Stimulated activated CD4-positive, alpha-beta T cell treated with anti-CD3 and anti-CD28 coated beads, Interleukin-12 subunit alpha, Interleukin-12 subunit beta, amount 100 ng/mL, for 24 hours (primary cell): ENCODE measurements around the gene ZFAND6.

Experiments used
- DNase-seq, 2 experiments: peaks; one replicate each; pipeline ENCODE4 v3.0.0-alpha.2; 2020; ENCODE audit warnings: low read depth in 2 of 2

The ZFAND6 gene

GRCh38 chr15:80049046-80049445, 10.4 kb upstream of the ZFAND6 start:
- DNase-seq: no peak

DNA sequence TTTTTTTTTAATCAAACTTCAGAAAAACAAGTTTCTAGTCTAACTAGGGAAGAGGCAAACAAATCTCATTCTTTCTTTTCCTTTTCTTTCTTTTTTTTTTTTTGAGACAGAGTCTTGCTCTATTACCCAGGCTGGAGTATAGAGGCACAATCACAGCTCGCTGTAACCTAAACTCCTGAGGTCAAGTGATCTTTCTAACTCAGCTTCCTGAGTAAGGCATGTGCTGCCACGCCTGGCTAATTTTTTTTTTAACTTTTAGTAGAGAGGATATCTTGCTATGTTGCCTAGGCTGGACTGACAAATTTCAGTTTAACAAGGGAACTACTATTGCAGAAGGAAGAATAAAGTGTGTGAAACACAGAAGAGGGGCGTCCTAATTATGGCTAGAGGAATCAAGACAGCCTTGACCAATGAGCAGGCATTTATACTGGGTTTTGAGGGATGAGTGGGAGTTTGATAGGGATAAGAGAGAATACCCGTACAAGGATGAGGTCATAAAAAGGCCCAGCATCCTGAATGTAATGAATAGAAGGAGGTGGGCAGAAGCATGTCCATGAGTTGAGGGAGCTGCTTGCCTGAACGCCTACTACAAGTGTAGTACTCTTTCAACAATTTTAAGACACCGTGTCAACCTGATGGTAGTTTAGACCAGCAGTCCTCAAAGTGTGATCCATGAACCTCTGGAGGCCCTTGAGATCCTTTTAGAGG, 6.7 kb upstream of the ZFAND6 start:
- no peak for DNase-seq

GRCh38 chr15:80055933-80056332, 3.5 kb upstream of the ZFAND6 start:
- DNase-seq: no peak

DNA sequence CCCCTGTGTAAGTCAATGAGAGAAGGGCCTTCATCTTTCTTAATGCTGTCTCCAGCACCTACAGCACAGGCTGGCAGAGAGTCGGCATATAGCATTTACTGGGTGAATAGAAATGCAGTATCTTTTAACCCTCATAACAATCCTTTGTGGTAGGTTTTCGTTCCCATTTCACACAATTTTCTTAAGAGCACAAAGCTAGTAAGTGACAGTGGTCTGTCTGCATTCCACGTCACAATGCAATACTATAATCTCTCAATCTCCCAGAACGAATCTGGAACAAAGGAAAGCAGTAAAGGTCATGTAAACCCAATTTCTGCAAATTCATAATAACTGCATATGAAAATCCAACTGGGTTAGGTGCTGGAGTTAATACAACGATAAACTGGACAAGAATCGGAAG, 1.4 kb upstream of the ZFAND6 start:
- no peak for DNase-seq

DNA sequence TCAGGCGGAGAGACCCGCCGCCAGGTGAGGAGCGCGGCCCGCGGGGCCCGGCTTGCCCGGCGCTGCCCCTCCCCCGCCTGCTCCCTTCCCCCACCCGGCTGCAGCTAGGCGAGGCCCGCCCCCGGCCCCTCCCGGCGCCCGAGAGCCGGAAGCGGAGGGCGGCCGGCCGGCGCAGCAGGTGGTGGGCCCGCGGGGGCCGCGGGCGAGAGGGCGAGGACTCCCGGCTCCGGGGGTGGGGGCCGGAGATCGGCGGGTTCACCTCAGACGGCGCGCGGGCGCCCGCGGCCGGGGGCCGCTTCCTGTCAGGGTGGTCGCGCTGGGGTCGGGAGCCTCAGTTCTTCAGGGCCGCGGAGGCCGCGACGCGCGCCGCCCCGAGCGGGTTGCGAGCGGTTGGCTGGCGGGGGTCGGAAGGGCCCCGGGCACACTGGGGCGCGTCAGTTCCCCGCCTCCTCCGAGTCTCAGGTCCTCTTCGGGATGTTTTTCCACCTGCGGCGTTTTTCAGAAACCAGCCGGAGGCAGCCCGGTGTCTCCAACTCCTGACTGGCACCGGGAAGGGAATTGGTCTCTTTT, 395 bp downstream of the ZFAND6 start:
- no peak for DNase-seq

- peak in 1 of 2 experiments; percentile 24 for DNase-seq
Measured at GRCh38 chr15:80060356-80061006, 1.0 kb downstream of the ZFAND6 start.

- DNase-seq: no peak
Measured at GRCh38 chr15:80061582-80061981, 2.1 kb downstream of the ZFAND6 start.

DNA sequence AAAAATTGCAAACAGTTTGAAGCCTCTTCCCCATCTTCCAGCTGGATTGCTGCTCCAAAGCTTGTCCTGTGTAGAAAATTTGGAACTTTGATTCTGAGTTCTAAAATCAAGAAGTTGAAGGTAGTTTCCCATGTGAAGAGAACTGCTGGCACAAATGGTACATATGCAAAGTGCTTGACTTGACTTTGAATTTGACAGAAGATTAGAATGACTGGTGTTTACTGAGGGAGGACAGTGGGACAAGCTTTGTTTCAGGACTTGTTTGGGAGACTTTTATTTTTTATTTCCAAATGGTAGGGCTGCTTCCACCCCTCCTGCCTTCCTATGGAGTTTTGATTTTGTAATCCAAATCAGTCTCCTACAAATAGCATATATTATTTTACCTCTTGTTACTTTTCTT, 7.4 kb downstream of the ZFAND6 start:
- no peak for DNase-seq

DNA sequence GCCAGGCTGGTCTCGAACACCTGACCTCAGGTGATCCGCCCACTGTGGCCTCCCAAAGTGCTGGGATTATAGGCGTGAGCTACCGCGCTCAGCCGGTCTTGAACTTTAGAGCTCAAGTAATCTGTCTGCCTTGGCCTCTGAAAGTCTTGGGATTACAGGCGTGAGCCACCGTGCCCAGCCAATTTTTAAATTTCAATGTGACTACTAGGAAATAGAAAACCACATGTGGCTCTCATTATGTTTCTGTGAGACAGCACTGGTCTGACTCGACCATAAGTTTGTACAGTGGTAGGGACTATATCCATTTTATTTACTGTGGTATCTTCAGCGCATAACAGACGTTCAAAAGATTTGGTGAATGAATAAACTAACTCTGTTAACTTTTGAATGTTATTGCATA, 9.1 kb downstream of the ZFAND6 start:
- no peak for DNase-seq

DNA sequence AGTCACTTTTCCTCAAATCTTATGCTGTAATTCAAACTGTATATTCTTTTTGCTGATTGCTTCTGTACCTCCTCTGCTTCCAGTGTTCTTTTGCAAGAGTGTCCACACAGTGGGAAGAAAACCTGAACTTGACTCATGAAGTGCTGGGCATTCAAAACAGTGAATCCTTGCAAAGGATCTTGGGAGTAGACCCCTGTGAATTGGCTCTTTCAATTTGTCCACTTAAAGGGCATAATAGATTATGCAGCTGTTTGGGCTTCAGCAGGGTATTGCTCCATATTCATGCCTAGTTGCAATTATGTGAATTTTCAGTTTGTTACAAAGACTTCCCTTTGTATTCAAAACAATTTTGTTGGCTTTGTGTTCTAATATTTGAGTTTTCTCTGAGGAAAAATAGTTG, 11.4 kb downstream of the ZFAND6 start:
- DNase-seq: no peak

GRCh38 chr15:80071652-80072051, 12.2 kb downstream of the ZFAND6 start:
- DNase-seq: no peak

DNA sequence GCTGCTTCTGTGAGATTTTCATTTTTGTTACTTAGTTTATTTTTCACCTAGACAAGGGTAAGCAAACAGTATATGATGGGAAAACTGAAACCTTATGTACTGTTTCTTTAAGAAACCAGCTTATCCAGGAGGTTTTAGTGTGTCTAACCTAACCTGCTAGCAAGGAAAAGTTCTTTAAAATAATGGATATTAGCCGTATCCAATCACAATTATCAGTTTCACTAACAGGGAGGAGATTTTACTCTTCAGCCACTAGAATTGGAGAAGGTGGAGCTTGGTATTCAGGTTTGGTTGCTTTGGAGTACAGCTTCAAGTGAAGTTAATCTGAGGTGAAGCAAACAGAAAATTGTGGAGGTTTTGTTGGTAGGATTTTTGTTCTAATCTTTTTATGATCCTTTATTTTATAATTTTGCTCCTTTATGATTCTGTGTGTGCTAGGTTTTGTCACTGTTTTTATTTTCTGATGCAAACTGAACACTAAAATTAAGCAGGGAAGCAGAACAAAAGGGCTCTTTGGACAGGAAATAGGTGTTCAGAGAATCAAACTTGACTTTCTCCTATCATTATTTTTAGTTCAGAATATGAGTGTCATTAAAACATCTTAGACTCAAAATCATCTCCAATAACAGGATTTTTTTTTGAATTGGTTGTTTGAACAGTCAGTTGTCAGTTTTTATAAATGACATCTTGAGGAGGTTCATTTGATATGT, 13.0 kb downstream of the ZFAND6 start:
- no peak for DNase-seq

GRCh38 chr15:80073197-80073596, 13.7 kb downstream of the ZFAND6 start:
- DNase-seq: no peak

DNA sequence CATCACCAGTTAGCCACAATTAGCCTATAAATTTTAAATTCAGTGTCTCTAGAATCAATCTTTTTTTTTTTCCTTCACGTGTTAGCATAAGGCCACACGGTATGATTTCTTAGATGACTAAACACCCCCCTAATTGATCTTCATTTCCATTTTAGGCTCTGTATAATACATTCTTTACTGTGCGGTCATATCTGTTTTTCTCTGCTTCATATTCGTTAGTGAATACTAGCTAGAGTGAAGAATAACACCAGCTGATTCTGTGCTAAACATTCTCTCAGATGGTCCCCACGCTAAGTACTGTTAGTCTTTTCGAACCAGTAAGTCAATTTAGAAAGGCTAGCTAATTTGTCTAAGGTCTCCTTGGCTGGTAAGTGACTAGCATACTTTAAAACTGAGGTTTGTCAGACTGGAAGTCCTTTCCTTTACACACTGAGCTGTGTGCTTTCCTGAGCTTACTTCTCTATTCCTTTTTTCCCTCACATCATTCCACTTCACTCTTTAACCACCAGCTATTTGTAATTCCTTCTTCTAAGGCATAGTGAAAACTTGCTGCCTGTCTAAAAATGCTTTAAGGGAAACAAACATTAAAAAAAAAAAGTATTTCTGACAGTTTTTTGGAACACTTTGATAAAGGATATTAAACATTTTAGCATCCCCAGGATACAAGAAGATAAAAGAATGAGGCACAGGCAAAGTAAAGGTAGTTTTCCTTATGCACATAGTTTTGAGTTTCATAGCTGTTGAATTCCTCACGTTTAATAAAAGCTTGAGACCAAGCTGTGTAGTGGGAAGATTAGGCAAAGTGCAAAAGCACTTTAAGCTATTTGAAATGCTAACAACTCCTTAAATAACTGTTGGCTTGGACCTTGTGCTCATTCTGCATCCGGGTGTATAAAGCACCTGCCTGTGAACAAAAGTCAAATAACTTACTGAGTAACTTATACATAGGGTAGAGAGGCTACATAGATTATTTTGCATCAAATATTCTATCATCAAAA, 17.1 kb downstream of the ZFAND6 start:
- no peak for DNase-seq

DNA sequence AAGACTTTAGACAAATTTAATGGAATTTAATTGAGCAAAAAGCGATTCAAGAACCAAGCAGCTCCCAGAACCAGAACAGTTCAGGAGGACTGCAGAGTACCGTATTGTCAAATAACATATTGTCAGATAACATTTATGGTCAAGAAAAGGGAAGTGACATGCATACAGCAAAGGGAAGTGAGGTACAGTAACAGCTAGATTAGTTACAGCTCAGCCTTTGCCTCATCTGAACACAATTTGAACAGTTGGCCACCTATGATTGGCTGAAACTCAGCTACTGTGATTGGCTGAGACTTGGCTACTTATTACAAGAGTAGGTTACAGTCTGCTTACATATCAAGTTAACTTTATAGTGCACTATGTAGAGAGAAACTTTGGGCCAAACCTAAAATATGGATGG, 21.9 kb downstream of the ZFAND6 start:
- no peak for DNase-seq

- no peak for DNase-seq
Measured at GRCh38 chr15:80087104-80087503, 27.6 kb downstream of the ZFAND6 start.

GRCh38 chr15:80090041-80090440, 30.6 kb downstream of the ZFAND6 start:
- no peak for DNase-seq

- DNase-seq: no peak
Measured at GRCh38 chr15:80090879-80091503, 31.5 kb downstream of the ZFAND6 start.

DNA sequence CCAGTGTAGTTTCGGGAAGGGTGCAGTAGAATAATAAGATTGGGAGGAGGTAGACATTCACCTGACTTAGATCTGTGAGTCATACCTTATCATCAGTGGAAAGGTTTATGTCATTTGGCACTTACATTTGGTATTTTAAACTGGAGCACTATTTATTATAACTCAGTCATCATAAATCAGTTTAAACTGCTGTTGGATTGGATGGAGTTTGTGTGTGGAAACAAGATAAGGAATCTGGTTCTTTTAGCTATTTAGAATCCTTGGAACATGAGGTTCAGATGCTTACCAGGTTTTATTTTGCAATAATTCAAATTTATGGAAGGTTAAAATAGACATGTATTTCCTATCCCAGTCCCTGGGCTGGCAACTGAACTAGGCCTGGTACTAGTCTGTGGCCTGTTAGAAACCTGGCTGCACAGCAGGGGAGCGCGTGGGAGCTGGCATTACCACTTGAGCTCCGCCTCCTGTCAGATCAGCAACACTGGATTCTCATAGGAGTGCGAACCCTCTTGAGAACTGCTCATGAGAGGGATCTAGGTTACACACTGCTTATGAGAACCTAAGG, 34.5 kb downstream of the ZFAND6 start:
- DNase-seq: peak in 1 of 2 experiments; percentile 15

DNA sequence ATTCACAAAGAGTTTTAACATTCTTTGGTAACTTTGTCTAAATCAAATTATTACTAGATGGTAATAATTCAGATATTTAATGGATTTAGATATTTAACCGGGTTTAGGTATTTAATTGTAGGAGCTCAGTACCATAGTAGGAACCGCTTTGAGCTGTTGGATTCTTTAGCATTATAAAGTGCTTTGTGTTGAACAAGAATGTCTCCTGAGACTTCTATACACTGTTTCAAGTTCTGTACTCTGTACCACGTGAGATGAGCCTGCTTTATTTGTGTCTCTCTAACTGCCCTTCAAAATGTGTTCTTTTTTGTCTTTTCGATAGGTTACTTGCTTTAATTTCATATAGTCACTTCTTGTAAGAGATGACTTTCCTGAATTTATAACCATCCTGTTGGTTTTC, 36.0 kb downstream of the ZFAND6 start:
- no peak for DNase-seq

- DNase-seq: no peak
Measured at GRCh38 chr15:80095969-80096368, 36.5 kb downstream of the ZFAND6 start.
